Measurements from ENCODE around the gene BBLN. TPM values are rescaled to one million over a fixed set of nuclear protein-coding genes. Genes with fewer than 3 reads are reported as not detected.
A peak's percentile ranks its signal among the peaks of the same experiment; 100 is the strongest.
"Not testable (repeated sequence)": the region's sequence is repeated elsewhere in the genome, so short reads cannot be mapped to it uniquely, and the experiment has no call there.

The BBLN gene
- total RNA-seq, 4 donors from 2014 or later, result 73.5 to 145 (median 132) TPM

GRCh38 chr9:128180447-128180846 lies 20.4 kb downstream of the BBLN start:
- intact Hi-C loops (cut with DNase I; ENCODE audit: low total_unique reads) (no loop called here), in situ Hi-C loops (cut with MboI; ENCODE audit: low sequenced_read_pairs in 4 of 4) (loop anchor here in 1 of 4 donors (25.0 kb wide), 1 partner anchor 157 kb away; the partner anchor contains the start of gene SLC27A4)
- TF ChIP-seq POLR2A (IDR thresholded peaks at IDR 0.05), result no peak
- TF ChIP-seq CTCF (IDR thresholded peaks at IDR 0.05 in 4 of 5, conservative IDR thresholded peaks at IDR 0.05 in 1 of 5), result no peak
- Histone ChIP-seq H3K4me3 (no peak overlapping the region), H3K4me1 (no peaks in the 10 kb centered on the region), H3K36me3 (peaks cover 0 to 79% of the 10 kb centered on the region in 2 donors), H3K27me3 (no peaks in the 10 kb centered on the region), H3K9me3 (no peaks in the 10 kb centered on the region), H3K27ac (no peak overlapping the region)
- ATAC-seq (no peak), DNase-seq (no peak)

- H3K4me3 ChIP-seq; H3K27ac ChIP-seq; H3K4me1 ChIP-seq; H3K27me3 ChIP-seq; intact Hi-C loops (cut with DNase I; ENCODE audit: low total_unique reads); H3K9me3 ChIP-seq; ATAC-seq: not testable (repeated sequence)
- in situ Hi-C loops (cut with MboI; ENCODE audit: low sequenced_read_pairs in 4 of 4), result loop anchor here in 1 of 4 donors (25.0 kb wide), 1 partner anchor 156 kb away; the partner anchor contains the start of gene SLC27A4
- DNase-seq, result peak in 1 of 2 donors; percentile 37
- TF ChIP-seq CTCF (IDR thresholded peaks at IDR 0.05 in 4 of 5, conservative IDR thresholded peaks at IDR 0.05 in 1 of 5), result peak in 4 of 5 experiments; percentile 7 to 50 (median 42)
- peaks cover 0 to 79% of the 10 kb centered on the region in 2 donors for H3K36me3 ChIP-seq
These were observed 21.4 kb downstream of the BBLN start for GRCh38 chr9:128181480-128181879.

- no peaks in the 10 kb centered on the region for H3K4me1 ChIP-seq
- H3K36me3 ChIP-seq, result peaks cover 0 to 77% of the 10 kb centered on the region in 2 donors
- no peak for ATAC-seq
- H3K4me3 ChIP-seq, result no peak overlapping the region
- no peak for DNase-seq
- in situ Hi-C loops (cut with MboI; ENCODE audit: low sequenced_read_pairs in 4 of 4), result loop anchor here in 1 of 4 donors (25.0 kb wide), 1 partner anchor 154 kb away; the partner anchor contains the start of gene SLC27A4
- H3K27ac ChIP-seq, result no peak overlapping the region
- no peaks in the 10 kb centered on the region for H3K9me3 ChIP-seq
- H3K27me3 ChIP-seq, result no peaks in the 10 kb centered on the region
- intact Hi-C loops (cut with DNase I; ENCODE audit: low total_unique reads), result no loop called here
- no peak for TF ChIP-seq POLR2A (IDR thresholded peaks at IDR 0.05)
- no peak for TF ChIP-seq CTCF (IDR thresholded peaks at IDR 0.05 in 4 of 5, conservative IDR thresholded peaks at IDR 0.05 in 1 of 5)
These were observed 23.0 kb downstream of the BBLN start for GRCh38 chr9:128182893-128183588.

- no peak for TF ChIP-seq POLR2A (IDR thresholded peaks at IDR 0.05)
- TF ChIP-seq CTCF (IDR thresholded peaks at IDR 0.05 in 4 of 5, conservative IDR thresholded peaks at IDR 0.05 in 1 of 5), result no peak
- intact Hi-C loops (cut with DNase I; ENCODE audit: low total_unique reads), result no loop called here
- no peaks in the 10 kb centered on the region for H3K27me3 ChIP-seq
- H3K9me3 ChIP-seq, result no peaks in the 10 kb centered on the region
- H3K36me3 ChIP-seq, result peaks cover 0 to 68% of the 10 kb centered on the region in 2 donors
- no peak overlapping the region for H3K27ac ChIP-seq
- H3K4me1 ChIP-seq, result peaks cover 7 to 11% of the 10 kb centered on the region in 2 donors
- in situ Hi-C loops (cut with MboI; ENCODE audit: low sequenced_read_pairs in 4 of 4), result loop anchor here in 1 of 4 donors (25.0 kb wide), 1 partner anchor 151 kb away; the partner anchor contains the start of gene SLC27A4
- H3K4me3 ChIP-seq, result no peak overlapping the region
- no peak for ATAC-seq
- DNase-seq, result no peak
These were observed 26.2 kb downstream of the BBLN start for GRCh38 chr9:128185979-128186965.
